GM23338 (cell line): Measurements from ENCODE around the gene TMEM123. TPM values are rescaled to one million over a fixed set of nuclear protein-coding genes. Genes with fewer than 3 reads are reported as not detected.

Experiments used
- ATAC-seq: fragments of 200-7000 bp; cut with Tn5 transposase; 3 replicates; pipeline ENCODE4 v1.9.1; 2020
- DNase-seq: peaks from one replicate; pipeline ENCODE4 v3.0.0-alpha.2; 2015; ENCODE audit warnings: low spot score
- H2AFZ ChIP-seq: fragments of 200-600 bp; sonication (generic); 2 replicates; pipeline ENCODE4 v1.8.0; 2016; ENCODE audit warnings: antibody characterized with exemption, mild to moderate bottlenecking, moderate library complexity
- H3F3A ChIP-seq: fragments of 200-600 bp; sonication (generic); replicated peaks from 2 replicates; pipeline ENCODE4 v1.8.0; 2017; ENCODE audit warnings: antibody characterized with exemption, mixed run types, low read depth
- H3K27ac ChIP-seq: fragments of 200-600 bp; sonication (generic); 2 replicates; pipeline ENCODE4 v1.6.1; 2016; ENCODE audit warnings: low read depth
- H3K27me3 ChIP-seq: fragments of 200-600 bp; sonication (generic); 2 replicates; pipeline ENCODE4 v1.8.0; 2016; ENCODE audit warnings: mild to moderate bottlenecking, mixed run types, moderate library complexity; ENCODE audit not compliant: insufficient read depth
- H3K36me3 ChIP-seq: fragments of 200-600 bp; sonication (generic); 2 replicates; pipeline ENCODE4 v1.8.0; 2016; ENCODE audit warnings: mild to moderate bottlenecking; ENCODE audit not compliant: insufficient read depth
- H3K4me1 ChIP-seq: fragments of 200-600 bp; sonication (generic); 2 replicates; pipeline ENCODE4 v1.8.0; 2016; ENCODE audit warnings: mild to moderate bottlenecking, moderate library complexity; ENCODE audit not compliant: insufficient read depth
- H3K4me2 ChIP-seq: fragments of 200-600 bp; sonication (generic); 2 replicates; pipeline ENCODE4 v1.7.1; 2017; ENCODE audit warnings: mixed run types
- H3K4me3 ChIP-seq: fragments of 200-600 bp; sonication (generic); 2 replicates; pipeline ENCODE4 v1.6.1; 2016; ENCODE audit warnings: mixed run types
- H3K79me2 ChIP-seq: fragments of 200-600 bp; sonication (generic); replicated peaks from 2 replicates; pipeline ENCODE4 v1.8.0; 2017; ENCODE audit warnings: mild to moderate bottlenecking; ENCODE audit not compliant: insufficient read depth
- H3K9me2 ChIP-seq: fragments of 200-600 bp; sonication (generic); 2 replicates; pipeline ENCODE4 v1.8.0; 2017; ENCODE audit not compliant: insufficient read depth
- H4K20me1 ChIP-seq: fragments of 200-600 bp; sonication (generic); replicated peaks from 2 replicates; pipeline ENCODE4 v1.8.0; 2017; ENCODE audit warnings: mild to moderate bottlenecking; ENCODE audit not compliant: insufficient read depth
- H3K27ac Mint-ChIP-seq: 2 replicates; pipeline ENCODE4 v1.8.0; 2020; ENCODE audit warnings: inconsistent platforms, mild to moderate bottlenecking, moderate library complexity, mixed read lengths
- H3K27me3 Mint-ChIP-seq: 3 replicates; pipeline ENCODE4 v1.8.0; 2022; ENCODE audit warnings: low read depth, mild to moderate bottlenecking, moderate library complexity, mixed read lengths, inconsistent platforms; ENCODE audit not compliant: insufficient read depth, poor library complexity
- H3K36me3 Mint-ChIP-seq: 3 replicates; pipeline ENCODE4 v1.8.0; 2021; ENCODE audit warnings: low read depth, mild to moderate bottlenecking, inconsistent platforms, moderate library complexity, mixed read lengths
- H3K4me1 Mint-ChIP-seq: 3 replicates; pipeline ENCODE4 v1.8.0; 2020; ENCODE audit warnings: mild to moderate bottlenecking, inconsistent platforms, mixed read lengths
- H3K4me3 Mint-ChIP-seq: 3 replicates; pipeline ENCODE4 v1.8.0; 2021; ENCODE audit warnings: moderate library complexity, mild to moderate bottlenecking, inconsistent platforms, mixed read lengths
- H3K9me3 Mint-ChIP-seq: 3 replicates; pipeline ENCODE4 v1.8.0; 2020; ENCODE audit warnings: moderate library complexity, mild to moderate bottlenecking, inconsistent platforms, mixed read lengths
- CREB1 ChIP-seq: fragments of 250-450 bp; sonication (Bioruptor Pico); IDR thresholded peaks from 2 replicates; pipeline ENCODE4 v1.5.0; 2020; ENCODE audit warnings: low read depth, mild to moderate bottlenecking, moderate library complexity
- CTCF ChIP-seq, 2 experiments: fragments of 200-600 bp in 1 of 2; sonication (generic) in 1 of 2; conservative IDR thresholded peaks; 2 replicates each; pipeline versions ENCODE4 v1.5.1 to v1.6.1; 2016 to 2017; ENCODE audit warnings: antibody characterized with exemption in 2 of 2, low read depth in 2 of 2, mild to moderate bottlenecking in 2 of 2, moderate library complexity in 1 of 2
- ETS1 ChIP-seq: IDR thresholded peaks from 2 replicates; pipeline ENCODE4 v1.6.1; 2016; ENCODE audit warnings: antibody characterized with exemption
- EZH2 ChIP-seq: fragments of 200-600 bp; sonication (generic); IDR thresholded peaks from one replicate; pipeline ENCODE4 v1.8.0; 2017; ENCODE audit warnings: antibody characterized with exemption, mild to moderate bottlenecking, low read depth; ENCODE audit not compliant: unreplicated experiment
- NANOG ChIP-seq: IDR thresholded peaks from 2 replicates; pipeline ENCODE4 v1.6.1; 2016; ENCODE audit warnings: antibody characterized with exemption, borderline replicate concordance
- POLR2AphosphoS5 ChIP-seq: IDR thresholded peaks from 2 replicates; pipeline ENCODE4 v1.6.1; 2016; ENCODE audit warnings: antibody characterized with exemption, low read depth
- REST ChIP-seq: IDR thresholded peaks from one replicate; pipeline ENCODE4 v1.6.1; 2018; ENCODE audit warnings: antibody characterized with exemption; ENCODE audit not compliant: unreplicated experiment
- ZNF114 ChIP-seq: fragments of 250-450 bp; sonication (Bioruptor Pico); IDR thresholded peaks from 2 replicates; pipeline ENCODE4 v1.5.0; 2020; ENCODE audit warnings: mild to moderate bottlenecking, moderate library complexity
- polyA plus RNA-seq: library from polyadenylated mRNA; unstranded; fragments of >200 nt; fragmentation: Nextera tagmentation; extraction: Ambion mirVana; gene quantifications from 2 replicates; pipeline ENCODE4 v1.2.1, GENCODE V29; 2016
- total RNA-seq: library from RNA; depleted of rRNA; stranded (reverse); fragments of >200 nt; shearing (Covaris generic); gene quantifications from 2 replicates; pipeline ENCODE4 v1.2.3, GENCODE V29; 2014

The TMEM123 gene
- total and polyA plus RNA-seq, 2 experiments from 2014 or later, result 44.1 to 61.0 TPM

DNA sequence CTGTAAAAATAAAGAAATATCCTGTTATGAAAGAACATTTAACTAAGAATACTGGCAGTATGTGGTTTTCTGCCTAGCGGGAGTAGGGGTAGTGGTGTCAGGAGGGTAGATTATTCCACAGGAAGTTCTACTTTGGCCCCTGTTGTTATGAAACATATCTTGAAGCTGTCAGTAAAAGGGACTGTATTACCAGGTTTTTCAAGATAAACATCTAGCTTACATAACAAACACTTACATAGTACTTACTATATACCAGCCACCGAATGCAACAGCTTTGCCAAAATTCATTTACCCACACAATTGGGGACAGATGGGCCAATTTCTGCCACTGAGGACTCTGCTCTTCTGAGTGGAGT, 3.7 kb downstream of the TMEM123 start:
- Histone ChIP-seq H2AFZ (no peak overlapping the region), H3K36me3 (no peaks in the 10 kb centered on the region), H4K20me1 (peaks cover 47% of the 10 kb centered on the region), H3K4me2 (no peak overlapping the region), H3K4me3 (no peak overlapping the region), H3K4me1 (peaks cover 33% of the 10 kb centered on the region), H3K27me3 (peaks cover 27% of the 10 kb centered on the region), H3K27ac (no peak overlapping the region), H3F3A (no peaks in the 10 kb centered on the region), H3K9me2 (no peaks in the 10 kb centered on the region), H3K79me2 (peaks cover 45% of the 10 kb centered on the region)
- Mint-ChIP-seq H3K4me3 (no peak overlapping the region), H3K27me3 (peaks cover 11% of the 10 kb centered on the region), H3K4me1 (peaks cover 35% of the 10 kb centered on the region), H3K36me3 (peaks cover 36% of the 10 kb centered on the region), H3K27ac (no peak overlapping the region), H3K9me3 (peaks cover 9% of the 10 kb centered on the region; the same call in 2 of the 3 replicates)
- ATAC-seq, result no peak
- DNase-seq, result no peak
- TF ChIP-seq CREB1 (CRISPR knock-in tag) (no peak), ZNF114 (CRISPR knock-in tag) (no peak), CTCF (conservative IDR thresholded peaks at IDR 0.05; ENCODE audit: low read depth in 2 of 2) (no peak)

DNA sequence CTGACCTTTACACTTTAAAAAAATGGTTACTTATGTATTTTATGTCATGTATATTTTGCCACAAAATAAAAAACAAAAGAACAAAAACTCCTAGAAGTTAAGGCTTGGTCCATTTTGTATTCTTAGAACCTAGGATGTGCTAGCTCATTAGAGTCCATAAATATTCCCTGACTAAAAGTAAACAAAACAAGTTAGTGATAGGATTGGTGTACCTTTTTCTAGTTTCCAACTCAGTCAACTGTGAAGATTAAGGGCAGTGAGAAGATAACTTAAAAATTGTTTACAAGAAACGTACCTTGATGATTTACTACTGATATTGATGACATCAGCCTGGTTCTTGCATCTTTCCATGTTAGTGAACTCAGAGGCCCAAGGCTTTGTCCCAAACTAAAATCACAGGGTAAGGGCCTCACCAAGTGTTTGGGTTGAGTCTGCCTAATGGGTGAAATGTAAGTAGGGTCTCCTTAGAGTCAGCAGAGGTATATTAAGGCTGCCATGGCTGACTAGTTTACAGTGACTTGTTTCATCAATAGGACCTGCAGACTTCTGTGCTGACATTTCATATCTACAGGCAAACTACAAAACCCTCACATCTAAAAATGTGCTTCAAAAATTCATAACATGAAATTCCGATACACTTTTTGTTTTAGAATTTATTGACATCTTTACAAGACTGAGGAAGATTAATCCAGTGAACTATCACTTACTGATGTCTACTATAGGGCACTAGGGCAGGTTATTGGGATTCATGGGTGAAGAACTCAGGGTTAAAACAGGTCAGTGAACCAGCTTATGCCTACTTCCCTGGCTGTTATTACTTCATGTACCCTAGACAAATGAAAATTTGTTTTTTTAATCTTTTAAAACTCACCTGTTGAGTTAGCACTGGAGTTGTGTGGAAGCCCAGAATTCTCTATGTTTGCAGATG, 4.4 kb downstream of the TMEM123 start:
- Histone ChIP-seq H3K27ac (no peak overlapping the region), H3K36me3 (no peaks in the 10 kb centered on the region), H2AFZ (no peak overlapping the region), H3K79me2 (peaks cover 51% of the 10 kb centered on the region), H3K4me3 (no peak overlapping the region), H3K4me2 (no peak overlapping the region), H3K9me2 (no peaks in the 10 kb centered on the region), H3K4me1 (peaks cover 26% of the 10 kb centered on the region), H3F3A (no peaks in the 10 kb centered on the region), H4K20me1 (peaks cover 47% of the 10 kb centered on the region), H3K27me3 (peaks cover 21% of the 10 kb centered on the region)
- Mint-ChIP-seq H3K27ac (no peak overlapping the region), H3K9me3 (peaks cover 12% of the 10 kb centered on the region; the same call in 2 of the 3 replicates), H3K4me1 (peaks cover 29% of the 10 kb centered on the region), H3K27me3 (peaks cover 11% of the 10 kb centered on the region), H3K36me3 (peaks cover 41% of the 10 kb centered on the region), H3K4me3 (no peak overlapping the region)
- ATAC-seq (no peak), DNase-seq (no peak)
- TF ChIP-seq ZNF114 (CRISPR knock-in tag) (no peak), EZH2 (no peak), REST (no peak), NANOG (no peak), ETS1 (no peak), POLR2AphosphoS5 (no peak)
